Stomach (tissue), 4 donors: ENCODE data around the gene RGSL1.

Experiments
- POLR2A ChIP-seq, 4 donors: fragments of 450-650 bp; IDR thresholded peaks; one replicate each; pipeline ENCODE4 v1.6.1; 2016; ENCODE audit warnings: antibody characterized with exemption in 4 of 4, control low read depth in 2 of 4, mild to moderate bottlenecking in 1 of 4, moderate library complexity in 1 of 4
- TF ChIP-seq, protein P1 (sequence below), 7 experiments: fragments of 450-650 bp in 4 of 7; fragments of 200-600 bp in 3 of 7; sonication (generic) in 3 of 7; IDR thresholded peaks; one replicate each; pipeline ENCODE4 v1.5.1; 2016 to 2019; ENCODE audit warnings: antibody characterized with exemption in 7 of 7, control low read depth in 2 of 7, mild to moderate bottlenecking in 1 of 7

DNA sequence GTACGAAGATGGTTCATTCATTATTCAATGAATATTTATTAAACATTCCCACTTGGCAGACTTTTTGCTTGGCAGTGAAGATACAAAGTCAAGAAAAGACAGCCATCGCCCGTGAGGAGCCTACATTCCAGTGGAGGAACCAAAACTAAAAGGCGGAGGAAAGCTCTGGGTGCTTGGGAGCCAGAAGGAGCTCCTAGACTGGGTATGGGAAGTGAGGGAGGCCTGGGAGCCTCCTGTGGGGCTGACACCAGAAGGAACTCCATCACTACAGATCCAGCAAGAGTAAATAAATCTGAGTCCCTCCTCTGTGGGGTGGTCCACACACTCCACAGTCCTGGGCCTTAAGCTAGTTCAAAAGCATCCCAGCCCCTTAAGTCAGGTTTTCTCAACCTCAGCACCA lies 124.2 kb downstream of the RGSL1 start:
- TF ChIP-seq POLR2A (IDR thresholded peaks at IDR 0.05), result no peak
- TF ChIP-seq, protein P1, sequence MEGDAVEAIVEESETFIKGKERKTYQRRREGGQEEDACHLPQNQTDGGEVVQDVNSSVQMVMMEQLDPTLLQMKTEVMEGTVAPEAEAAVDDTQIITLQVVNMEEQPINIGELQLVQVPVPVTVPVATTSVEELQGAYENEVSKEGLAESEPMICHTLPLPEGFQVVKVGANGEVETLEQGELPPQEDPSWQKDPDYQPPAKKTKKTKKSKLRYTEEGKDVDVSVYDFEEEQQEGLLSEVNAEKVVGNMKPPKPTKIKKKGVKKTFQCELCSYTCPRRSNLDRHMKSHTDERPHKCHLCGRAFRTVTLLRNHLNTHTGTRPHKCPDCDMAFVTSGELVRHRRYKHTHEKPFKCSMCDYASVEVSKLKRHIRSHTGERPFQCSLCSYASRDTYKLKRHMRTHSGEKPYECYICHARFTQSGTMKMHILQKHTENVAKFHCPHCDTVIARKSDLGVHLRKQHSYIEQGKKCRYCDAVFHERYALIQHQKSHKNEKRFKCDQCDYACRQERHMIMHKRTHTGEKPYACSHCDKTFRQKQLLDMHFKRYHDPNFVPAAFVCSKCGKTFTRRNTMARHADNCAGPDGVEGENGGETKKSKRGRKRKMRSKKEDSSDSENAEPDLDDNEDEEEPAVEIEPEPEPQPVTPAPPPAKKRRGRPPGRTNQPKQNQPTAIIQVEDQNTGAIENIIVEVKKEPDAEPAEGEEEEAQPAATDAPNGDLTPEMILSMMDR (IDR thresholded peaks at IDR 0.05), result no peak
